ENCODE results near the gene PRR9. TPM values are rescaled to one million over a fixed set of nuclear protein-coding genes. Genes with fewer than 3 reads are reported as not detected.
"Not testable (repeated sequence)": the region's sequence is repeated elsewhere in the genome, so short reads cannot be mapped to it uniquely, and the experiment has no call there.

The PRR9 gene
- polyA plus RNA-seq, 1 donor from 2014 or later = not detected

DNA sequence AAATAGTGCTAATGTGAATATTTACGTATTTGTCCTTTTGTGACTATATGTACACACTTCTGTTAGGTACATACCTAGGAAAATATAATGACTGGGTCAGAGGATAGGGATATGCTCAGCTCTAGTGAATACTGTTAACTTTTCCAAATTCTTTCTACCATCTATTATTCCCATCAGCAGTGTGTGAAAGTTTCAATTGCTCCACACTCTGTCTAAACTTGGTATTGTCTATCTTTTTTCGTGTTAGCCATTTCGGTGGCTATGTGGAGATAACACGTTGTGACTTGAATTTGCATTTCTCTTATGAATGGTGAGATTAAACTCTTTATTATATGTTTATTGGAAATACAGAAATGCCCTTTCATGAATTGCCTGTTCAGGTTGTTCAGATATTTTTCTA lies 36.8 kb upstream of the PRR9 start:
- Histone ChIP-seq H3K9me3 (ENCODE audit: low read length) (no peaks in the 10 kb centered on the region), H3K27ac (ENCODE audit: low read length) (no peak overlapping the region), H2AFZ (ENCODE audit: low read depth, low read length) (no peak overlapping the region), H3K79me2 (replicated peaks; ENCODE audit: insufficient read depth, low read length) (no peaks in the 10 kb centered on the region), H3K36me3 (ENCODE audit: insufficient read depth, low read length) (no peaks in the 10 kb centered on the region), H3K9ac (ENCODE audit: low read length) (no peak overlapping the region), H3K27me3 (ENCODE audit: insufficient read depth, low read depth, low read length) (no peaks in the 10 kb centered on the region), H3K4me3 (ENCODE audit: low read length) (no peak overlapping the region), H4K20me1 (ENCODE audit: insufficient read depth) (no peaks in the 10 kb centered on the region), H3F3A (ENCODE audit: insufficient read depth, low read length, poor library complexity, severe bottlenecking) (no peaks in the 10 kb centered on the region), H3K9me2 (ENCODE audit: insufficient read depth, low read length) (no peaks in the 10 kb centered on the region), H3K4me2 (ENCODE audit: low read length) (no peak overlapping the region)
- TF ChIP-seq, protein P1, sequence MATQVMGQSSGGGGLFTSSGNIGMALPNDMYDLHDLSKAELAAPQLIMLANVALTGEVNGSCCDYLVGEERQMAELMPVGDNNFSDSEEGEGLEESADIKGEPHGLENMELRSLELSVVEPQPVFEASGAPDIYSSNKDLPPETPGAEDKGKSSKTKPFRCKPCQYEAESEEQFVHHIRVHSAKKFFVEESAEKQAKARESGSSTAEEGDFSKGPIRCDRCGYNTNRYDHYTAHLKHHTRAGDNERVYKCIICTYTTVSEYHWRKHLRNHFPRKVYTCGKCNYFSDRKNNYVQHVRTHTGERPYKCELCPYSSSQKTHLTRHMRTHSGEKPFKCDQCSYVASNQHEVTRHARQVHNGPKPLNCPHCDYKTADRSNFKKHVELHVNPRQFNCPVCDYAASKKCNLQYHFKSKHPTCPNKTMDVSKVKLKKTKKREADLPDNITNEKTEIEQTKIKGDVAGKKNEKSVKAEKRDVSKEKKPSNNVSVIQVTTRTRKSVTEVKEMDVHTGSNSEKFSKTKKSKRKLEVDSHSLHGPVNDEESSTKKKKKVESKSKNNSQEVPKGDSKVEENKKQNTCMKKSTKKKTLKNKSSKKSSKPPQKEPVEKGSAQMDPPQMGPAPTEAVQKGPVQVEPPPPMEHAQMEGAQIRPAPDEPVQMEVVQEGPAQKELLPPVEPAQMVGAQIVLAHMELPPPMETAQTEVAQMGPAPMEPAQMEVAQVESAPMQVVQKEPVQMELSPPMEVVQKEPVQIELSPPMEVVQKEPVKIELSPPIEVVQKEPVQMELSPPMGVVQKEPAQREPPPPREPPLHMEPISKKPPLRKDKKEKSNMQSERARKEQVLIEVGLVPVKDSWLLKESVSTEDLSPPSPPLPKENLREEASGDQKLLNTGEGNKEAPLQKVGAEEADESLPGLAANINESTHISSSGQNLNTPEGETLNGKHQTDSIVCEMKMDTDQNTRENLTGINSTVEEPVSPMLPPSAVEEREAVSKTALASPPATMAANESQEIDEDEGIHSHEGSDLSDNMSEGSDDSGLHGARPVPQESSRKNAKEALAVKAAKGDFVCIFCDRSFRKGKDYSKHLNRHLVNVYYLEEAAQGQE (IDR thresholded peaks at IDR 0.05; ENCODE audit: borderline replicate concordance) = no peak
- TF ChIP-seq RAD21 (conservative IDR thresholded peaks at IDR 0.05) (no peak), POLR2AphosphoS5 (IDR thresholded peaks at IDR 0.05) (no peak)
- TF ChIP-seq, protein P2, sequence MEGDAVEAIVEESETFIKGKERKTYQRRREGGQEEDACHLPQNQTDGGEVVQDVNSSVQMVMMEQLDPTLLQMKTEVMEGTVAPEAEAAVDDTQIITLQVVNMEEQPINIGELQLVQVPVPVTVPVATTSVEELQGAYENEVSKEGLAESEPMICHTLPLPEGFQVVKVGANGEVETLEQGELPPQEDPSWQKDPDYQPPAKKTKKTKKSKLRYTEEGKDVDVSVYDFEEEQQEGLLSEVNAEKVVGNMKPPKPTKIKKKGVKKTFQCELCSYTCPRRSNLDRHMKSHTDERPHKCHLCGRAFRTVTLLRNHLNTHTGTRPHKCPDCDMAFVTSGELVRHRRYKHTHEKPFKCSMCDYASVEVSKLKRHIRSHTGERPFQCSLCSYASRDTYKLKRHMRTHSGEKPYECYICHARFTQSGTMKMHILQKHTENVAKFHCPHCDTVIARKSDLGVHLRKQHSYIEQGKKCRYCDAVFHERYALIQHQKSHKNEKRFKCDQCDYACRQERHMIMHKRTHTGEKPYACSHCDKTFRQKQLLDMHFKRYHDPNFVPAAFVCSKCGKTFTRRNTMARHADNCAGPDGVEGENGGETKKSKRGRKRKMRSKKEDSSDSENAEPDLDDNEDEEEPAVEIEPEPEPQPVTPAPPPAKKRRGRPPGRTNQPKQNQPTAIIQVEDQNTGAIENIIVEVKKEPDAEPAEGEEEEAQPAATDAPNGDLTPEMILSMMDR (IDR thresholded peaks at IDR 0.05; ENCODE audit: poor library complexity, severe bottlenecking) = no peak

DNA sequence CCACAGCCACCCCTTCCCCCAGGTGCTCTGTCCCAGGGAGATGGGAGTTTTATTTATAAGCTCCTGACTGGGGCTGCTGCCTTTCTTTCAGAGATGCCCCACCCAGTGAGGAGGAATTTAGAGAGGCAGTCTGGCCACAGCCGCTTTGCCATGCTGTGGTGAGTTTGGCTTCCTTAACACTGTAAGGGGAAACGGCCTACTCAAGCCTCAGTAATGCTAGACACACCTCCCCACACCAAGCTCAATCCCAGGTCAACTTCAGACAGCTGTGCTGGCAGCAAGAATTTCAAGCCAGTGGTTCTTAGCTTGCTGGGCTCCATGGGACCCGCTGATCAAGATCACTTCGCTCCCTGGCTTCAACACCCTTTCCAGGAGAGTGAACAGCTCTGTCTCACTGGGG lies 29.1 kb upstream of the PRR9 start:
- not testable (repeated sequence) for H3K79me2 ChIP-seq (replicated peaks; ENCODE audit: insufficient read depth, low read length); H3F3A ChIP-seq (ENCODE audit: insufficient read depth, low read length, poor library complexity, severe bottlenecking); H3K9me3 ChIP-seq (ENCODE audit: low read length); H3K27me3 ChIP-seq (ENCODE audit: insufficient read depth, low read depth, low read length); H3K27ac ChIP-seq (ENCODE audit: low read length); H4K20me1 ChIP-seq (ENCODE audit: insufficient read depth); H3K9ac ChIP-seq (ENCODE audit: low read length); H3K4me3 ChIP-seq (ENCODE audit: low read length); H3K9me2 ChIP-seq (ENCODE audit: insufficient read depth, low read length); H2AFZ ChIP-seq (ENCODE audit: low read depth, low read length); H3K36me3 ChIP-seq (ENCODE audit: insufficient read depth, low read length); H3K4me2 ChIP-seq (ENCODE audit: low read length)

DNA sequence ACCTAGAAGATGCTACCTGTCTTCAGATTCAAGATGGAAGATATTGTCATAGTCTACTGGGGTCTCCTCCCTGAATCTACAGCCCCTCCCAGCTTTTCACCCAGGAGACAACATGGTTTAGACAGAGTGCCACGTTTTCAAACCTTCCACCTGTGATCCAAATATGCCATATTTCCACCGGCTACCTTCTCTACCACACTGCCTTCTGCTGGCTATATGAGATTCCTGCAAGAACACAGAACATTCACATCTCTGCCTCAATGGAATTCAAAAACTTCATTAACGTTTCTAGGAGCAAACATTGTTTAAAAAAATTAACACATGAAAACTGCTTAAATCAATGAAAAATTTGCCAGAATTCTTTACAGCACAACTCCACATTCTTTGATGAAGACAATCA lies 27.0 kb upstream of the PRR9 start:
- no peaks in the 10 kb centered on the region for H3K9me2 ChIP-seq (ENCODE audit: insufficient read depth, low read length)
- H2AFZ ChIP-seq (ENCODE audit: low read depth, low read length) = no peak overlapping the region
- TF ChIP-seq RAD21 (conservative IDR thresholded peaks at IDR 0.05) (no peak), EZH2 (IDR thresholded peaks at IDR 0.05; ENCODE audit: borderline replicate concordance, insufficient read depth, low read length, poor library complexity, severe bottlenecking) (no peak), EP300 (conservative IDR thresholded peaks at IDR 0.05; ENCODE audit: poor library complexity, severe bottlenecking) (no peak), SMC3 (conservative IDR thresholded peaks at IDR 0.05; ENCODE audit: poor library complexity) (no peak), MXI1 (conservative IDR thresholded peaks at IDR 0.05; ENCODE audit: poor library complexity, severe bottlenecking) (no peak), TAF1 (IDR thresholded peaks at IDR 0.05; ENCODE audit: low read depth) (no peak), POLR2AphosphoS5 (IDR thresholded peaks at IDR 0.05) (no peak)
- TF ChIP-seq, protein P1 (IDR thresholded peaks at IDR 0.05; ENCODE audit: borderline replicate concordance) = no peak
- TF ChIP-seq, protein P2 (IDR thresholded peaks at IDR 0.05; ENCODE audit: poor library complexity, severe bottlenecking) = no peak
- no peak overlapping the region for H3K4me3 ChIP-seq (ENCODE audit: low read length)
- H3K79me2 ChIP-seq (replicated peaks; ENCODE audit: insufficient read depth, low read length) = no peaks in the 10 kb centered on the region
- H3K36me3 ChIP-seq (ENCODE audit: insufficient read depth, low read length) = no peaks in the 10 kb centered on the region
- H3K27ac ChIP-seq (ENCODE audit: low read length) = no peak overlapping the region
- H3K27me3 ChIP-seq (ENCODE audit: insufficient read depth, low read depth, low read length) = no peaks in the 10 kb centered on the region
- H3K9me3 ChIP-seq (ENCODE audit: low read length) = no peaks in the 10 kb centered on the region
- no peaks in the 10 kb centered on the region for H3F3A ChIP-seq (ENCODE audit: insufficient read depth, low read length, poor library complexity, severe bottlenecking)
- no peak overlapping the region for H3K4me2 ChIP-seq (ENCODE audit: low read length)
- H3K9ac ChIP-seq (ENCODE audit: low read length) = no peak overlapping the region
- no peaks in the 10 kb centered on the region for H4K20me1 ChIP-seq (ENCODE audit: insufficient read depth)

Measured in neural cell (in vitro differentiated cells).